Activated CD4-positive, CD25-positive, alpha-beta regulatory T cell treated with anti-CD3 and anti-CD28 coated beads, Interleukin-2, amount 50 U/mL, for 16 hours (primary cell): ENCODE measurements around the gene SMIM20.
"Not testable (repeated sequence)": the region's sequence is repeated elsewhere in the genome, so short reads cannot be mapped to it uniquely, and the experiment has no call there.

Experiments
- DNase-seq: peaks from one replicate; pipeline ENCODE4 v3.0.0-alpha.2; 2020; ENCODE audit warnings: low read depth, low spot score

Gene SMIM20

DNA sequence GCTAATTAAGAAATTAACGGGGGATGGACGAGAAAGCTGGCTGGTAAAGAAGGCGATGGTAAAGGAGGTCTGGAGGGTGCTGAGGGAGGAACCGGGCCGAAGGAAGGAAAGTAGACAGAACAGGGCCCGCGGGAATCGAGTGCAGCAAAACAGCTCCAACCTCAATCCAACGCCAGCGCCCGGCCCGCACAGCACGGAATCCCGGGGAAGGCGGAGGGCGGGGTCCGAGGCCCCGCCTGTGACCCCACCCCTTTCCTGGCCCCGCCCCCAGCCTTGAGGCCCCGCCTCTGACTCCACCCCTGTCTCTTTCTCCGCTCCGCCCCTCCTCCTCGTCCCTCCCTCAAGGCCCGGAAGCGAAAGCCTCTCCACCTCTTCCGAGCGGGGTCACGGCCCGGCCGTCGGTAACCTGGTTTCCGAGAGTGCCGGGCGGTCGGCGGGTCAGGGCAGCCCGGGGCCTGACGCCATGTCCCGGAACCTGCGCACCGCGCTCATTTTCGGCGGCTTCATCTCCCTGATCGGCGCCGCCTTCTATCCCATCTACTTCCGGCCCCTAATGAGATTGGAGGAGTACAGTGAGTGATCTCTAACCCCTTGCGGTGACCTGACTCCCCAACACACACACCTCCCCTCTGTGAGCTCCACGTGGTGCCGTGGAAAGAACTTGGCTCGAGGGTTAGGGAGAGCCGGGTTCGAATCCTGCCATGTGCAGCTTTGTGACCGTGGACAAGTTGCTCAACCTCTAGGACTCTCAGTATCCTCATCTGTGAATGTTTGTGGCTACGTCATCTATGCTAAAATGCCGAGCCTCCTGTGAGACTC lies at the start of gene SMIM20:
TSS of gene SMIM20 (plus strand) at position 370 of the 819 bp plus-strand sequence. CDS start at position 464, 94 bp downstream.
- DNase-seq = peak; percentile 82

DNA sequence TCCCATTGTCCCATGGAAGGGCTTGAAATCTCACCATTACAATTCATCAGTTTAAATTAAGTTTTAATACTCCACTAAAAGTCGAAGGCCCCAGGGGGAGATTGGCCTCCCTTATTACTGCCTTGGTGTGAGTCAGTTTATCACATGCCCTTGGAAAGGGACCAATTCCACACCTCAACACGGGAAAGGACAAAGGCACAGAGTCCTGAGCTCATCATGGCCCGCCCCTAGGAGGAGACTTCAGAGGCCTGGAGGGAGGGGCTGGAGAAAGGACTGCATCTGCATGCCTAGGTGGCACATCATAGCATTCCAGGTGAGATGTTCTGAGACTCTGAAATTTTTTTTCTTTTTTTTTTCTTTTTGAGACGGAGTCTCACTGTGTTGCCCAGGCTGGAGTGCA lies 48.4 kb upstream of the SMIM20 start:
- DNase-seq = no peak

DNA sequence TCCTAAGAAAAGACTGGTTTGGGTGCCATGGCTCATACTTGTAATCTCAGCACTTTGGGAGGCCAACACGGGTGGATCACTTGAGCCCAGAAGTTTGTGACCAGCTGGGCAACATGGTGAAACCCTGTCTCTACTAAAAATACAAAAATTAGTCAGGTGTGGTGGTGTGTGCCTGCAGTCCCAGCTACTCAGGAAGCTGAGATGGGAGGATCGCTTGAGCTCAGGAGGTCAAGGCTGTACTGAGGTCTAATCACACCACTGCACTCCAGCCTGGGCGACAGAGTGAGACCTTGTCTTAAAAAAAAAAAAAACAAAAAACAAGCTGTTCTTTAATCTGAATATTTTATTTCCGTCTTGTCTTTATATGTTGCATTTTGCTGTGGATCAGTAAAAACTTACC lies 47.6 kb upstream of the SMIM20 start:
- DNase-seq = not testable (repeated sequence)

DNA sequence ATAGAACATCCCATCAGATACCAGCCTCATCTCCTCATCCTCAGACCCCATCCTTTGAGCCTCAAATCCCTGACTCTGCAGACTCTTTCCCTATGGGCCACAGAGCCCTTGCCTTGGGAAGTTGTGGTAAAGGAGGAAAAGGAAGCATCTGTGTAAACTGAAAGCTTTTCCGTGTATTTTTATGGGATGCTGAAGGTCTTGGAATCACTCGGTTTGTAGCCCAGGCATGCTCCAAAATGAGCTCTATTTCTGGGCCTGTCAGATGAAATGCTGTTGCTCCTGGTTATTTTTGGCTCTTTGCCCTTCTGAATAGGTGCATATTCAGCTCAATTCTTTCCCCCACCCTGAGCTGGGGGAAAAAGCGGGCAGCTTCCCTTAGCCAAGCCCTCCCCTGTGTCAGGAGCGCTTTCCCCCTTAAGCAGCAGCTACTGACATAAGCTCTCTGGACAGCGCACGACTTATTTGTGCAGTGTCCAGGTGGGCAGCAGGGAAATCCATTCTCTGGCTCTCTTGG lies 46.2 kb upstream of the SMIM20 start:
- DNase-seq = no peak

DNA sequence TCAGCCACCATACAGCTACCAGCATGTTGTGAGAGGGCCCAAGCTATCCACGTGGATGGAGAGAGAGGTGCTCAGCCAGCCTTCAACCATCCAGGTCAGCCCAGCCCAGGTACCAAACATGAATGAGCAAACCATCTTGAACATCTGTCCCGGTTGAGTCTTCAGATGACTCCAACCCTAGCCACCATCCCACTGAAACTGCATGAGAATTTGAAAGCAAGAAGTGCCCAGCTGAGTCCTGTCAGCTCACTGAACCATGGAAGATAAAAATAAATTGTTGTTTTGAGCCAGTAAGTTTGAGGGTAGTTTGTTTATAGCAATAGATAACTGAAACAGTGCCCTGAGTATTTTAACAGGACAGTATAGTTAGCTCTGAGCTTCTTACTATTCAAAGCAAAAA lies 43.9 kb upstream of the SMIM20 start:
- no peak for DNase-seq

DNA sequence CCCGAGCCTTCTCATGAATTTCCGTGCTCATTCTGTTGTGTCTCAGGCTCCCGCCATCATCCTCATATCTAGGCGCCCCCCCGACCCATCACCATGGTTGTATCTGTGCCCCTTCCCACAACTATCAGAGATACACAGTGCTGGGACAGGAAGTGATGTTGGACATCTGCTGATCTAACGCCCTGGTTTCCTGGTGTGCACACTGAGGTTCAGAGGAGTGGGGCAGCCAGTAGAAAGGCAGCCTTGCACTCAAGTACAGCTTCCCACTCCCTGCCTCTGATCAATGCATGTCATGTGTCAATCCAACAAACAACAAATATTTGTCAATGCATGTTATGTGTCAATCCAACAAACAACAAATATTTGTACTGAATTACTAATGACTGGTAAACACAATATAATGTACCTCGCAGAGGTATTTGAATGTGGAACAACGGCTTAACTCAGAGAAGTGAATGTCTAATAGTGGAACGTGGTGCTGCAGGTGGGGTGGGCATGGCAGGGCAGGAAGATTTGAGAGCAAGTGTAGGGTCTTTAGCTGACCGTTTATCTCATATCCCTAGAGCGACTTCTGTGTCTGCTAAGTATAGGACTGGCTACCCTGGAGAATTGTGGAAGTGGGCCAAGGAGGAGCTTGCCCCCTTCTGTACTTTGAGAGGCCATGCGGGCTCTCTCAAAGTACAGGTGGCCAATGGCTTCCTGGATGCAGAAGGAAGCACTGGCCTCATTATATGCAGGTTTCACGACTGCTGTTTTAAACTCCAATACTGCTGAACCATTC lies 41.0 kb upstream of the SMIM20 start:
- DNase-seq = no peak

DNA sequence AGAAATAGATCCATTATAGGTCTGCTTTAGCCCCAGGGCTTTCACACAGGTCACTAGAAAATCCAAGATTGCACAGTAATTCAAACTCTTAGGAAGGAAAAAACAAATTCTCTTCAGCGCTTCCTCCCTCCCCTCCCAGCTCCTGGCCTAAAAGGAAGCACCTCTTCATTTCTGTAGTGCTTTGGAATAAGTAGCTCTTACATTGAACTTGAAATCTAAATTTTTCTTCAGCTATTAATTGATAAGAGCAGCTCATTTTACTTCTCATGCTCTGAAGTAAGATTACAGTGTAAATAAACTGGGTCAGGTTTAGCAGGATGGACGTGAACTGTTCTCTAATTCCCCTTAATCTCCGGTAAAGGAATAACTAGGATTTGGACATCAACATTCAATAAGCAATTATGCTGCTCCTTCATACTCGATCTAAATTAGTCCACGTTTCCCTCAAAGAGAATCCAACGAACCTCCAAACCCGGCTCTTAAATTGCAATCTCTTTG lies 40.3 kb upstream of the SMIM20 start:
- no peak for DNase-seq

DNA sequence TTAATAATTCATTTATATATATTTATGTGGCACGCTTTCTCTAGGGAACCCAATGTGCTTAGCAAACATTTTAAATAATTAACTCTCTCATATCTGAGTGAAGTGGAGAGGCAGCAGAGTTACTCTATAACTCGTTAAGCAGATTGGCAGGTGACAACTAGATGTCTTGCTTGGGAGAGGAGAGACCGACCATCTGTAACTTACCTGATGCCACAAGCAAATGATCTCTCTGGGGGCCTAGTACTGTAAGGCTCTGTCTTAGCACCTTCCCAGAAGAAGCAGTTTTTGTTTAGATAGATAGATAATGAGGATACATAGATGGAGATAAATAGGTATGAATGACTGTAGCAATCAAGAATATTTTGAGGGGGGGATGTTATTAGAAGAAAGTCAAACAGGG lies 39.4 kb upstream of the SMIM20 start:
- no peak for DNase-seq

DNA sequence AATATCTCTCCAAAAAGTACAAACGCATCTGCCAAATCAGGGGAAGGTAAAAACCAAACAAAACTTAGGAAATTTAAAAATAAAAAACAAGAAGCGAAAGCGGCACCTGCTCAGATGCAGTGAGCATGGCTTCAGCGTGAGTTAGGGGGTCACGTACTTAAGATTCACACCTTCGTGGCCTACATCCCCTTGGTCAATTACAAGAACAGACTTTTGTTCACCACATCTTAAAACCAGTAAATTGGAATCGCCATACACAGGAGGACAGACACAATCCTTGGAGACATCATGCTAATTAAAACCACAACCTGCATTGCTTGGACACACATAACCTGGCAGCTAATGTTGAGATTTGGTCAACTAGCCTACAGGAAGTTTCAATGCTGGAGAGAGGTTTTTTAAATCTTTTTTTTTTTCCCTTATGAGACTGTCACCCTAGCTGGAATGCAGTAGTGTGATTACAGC lies 38.7 kb upstream of the SMIM20 start:
- DNase-seq = no peak

DNA sequence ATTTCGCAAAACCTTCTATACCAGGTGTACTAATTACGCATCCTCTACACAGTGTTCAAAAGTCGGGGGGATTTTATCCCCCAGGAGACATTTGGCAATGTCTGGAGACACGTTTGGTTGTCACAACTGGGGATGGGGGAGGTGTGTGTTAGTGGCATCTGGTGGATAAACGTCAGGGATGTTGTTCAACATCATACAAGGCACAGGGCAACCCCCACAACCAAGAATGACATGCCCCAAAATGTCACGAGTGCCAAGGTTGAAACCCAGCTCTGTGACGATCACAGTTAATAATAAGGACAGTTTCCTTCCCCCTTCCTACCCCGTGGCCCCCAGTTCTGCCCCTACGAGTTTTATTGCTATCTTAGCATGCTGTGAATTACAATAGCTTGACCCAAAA lies 35.3 kb upstream of the SMIM20 start:
- DNase-seq = no peak

DNA sequence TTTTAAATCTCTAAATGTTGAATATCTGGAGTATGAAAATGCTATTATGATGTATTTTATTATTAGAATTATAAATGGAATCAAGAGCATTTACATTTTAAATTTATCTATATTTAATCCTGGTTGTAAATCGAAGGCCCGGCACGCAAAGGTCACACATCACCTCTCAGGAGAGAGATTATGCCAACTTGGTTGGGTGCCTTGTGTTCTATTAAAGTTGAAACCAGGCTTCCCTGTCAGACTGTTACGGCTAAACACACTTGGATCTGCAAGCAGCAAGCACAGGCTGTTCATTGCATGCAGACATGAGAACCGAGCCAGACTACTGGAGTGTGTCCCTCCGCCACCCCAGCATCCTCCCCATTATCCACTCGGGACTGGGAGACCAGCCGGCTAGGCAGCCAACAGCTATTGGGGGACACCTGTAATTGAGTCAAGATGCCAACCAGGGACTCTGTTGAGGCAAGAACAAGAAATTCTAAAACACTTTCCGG lies 34.9 kb upstream of the SMIM20 start:
- no peak for DNase-seq

DNA sequence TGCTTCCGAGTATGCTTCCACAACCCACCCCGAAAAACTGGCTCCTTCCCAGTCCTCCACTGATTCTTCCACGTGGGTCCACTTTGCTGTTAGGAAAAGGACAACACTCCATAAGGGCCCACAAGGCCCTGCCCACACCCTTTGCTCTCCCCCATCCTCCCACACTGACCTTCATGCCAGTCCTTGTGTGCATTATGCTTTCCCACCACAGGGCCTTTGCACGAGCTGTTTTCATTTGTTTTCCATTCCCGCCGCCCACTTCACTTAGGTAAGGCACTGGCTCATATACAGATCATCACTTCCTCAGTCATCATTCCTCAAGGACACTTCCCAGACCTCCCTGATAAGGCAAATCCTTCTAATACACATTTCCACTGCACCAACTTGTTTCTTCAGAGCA lies 34.4 kb upstream of the SMIM20 start:
- no peak for DNase-seq

DNA sequence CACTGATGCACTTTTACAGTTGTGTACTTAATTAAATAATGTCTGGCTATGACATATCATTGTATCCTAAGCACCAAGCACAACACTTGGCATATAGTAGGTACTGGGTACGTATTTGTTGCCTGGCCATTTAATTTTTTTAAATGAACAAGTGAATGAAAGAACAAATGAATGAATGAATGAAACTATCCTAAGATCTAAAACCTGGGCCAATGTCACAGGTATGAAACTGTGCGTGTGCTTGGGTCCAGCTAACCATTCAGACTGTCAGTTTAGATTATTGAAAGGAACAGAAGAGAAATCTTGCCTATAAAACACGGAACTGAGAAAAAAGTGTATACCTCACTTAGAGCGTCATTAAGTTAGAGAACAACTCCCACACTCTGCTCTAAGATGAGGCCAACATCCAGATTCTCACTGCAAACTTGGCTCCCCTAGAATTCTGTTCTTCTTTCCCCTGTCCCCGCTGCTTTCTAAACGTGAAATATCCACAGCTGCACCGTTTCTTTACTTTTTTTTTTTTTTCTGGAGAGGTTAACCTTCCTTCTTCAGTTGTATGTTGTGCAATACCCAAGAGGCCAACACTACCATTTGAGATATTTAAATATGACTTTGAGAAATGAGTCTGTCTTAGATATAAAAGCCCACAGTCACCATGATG lies 33.9 kb upstream of the SMIM20 start:
- DNase-seq = no peak

DNA sequence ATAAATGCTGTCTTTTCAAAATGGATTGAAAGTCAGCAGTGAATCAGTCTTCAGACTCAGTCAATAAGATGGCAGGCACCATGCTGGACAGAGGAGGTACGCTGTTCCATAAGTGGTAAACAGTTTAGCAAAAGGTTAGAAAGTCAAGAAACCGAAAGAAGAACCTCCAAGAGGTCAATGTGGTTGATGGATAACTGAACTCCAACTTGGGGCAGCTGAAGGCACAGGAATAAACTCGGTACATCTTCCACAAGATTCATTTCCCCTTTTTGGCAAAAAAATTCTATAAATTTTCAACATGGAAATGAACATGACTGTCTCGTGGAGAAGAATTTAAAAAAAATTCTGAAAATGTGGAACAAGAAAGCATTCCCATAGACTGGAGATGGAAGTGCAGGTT lies 32.8 kb upstream of the SMIM20 start:
- no peak for DNase-seq

DNA sequence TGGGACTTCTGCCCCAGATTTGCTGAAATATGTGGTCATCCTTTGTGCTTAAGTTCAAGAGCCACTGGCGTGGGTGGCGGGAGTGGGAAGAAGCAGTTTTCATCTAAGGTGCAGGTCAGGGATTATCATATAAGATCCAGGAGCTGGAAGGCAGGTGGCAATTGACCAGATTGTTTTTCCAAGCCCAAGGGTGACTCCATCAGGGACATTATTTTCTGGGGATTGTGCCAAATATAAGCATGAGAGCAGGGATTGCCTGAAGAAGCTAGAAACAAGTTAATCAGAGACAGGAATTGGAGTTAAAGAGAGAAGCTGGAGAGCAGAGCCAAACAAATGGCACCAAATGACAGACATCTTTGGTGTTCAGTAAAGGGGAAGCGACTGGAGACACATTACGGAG lies 31.8 kb upstream of the SMIM20 start:
- DNase-seq = no peak

DNA sequence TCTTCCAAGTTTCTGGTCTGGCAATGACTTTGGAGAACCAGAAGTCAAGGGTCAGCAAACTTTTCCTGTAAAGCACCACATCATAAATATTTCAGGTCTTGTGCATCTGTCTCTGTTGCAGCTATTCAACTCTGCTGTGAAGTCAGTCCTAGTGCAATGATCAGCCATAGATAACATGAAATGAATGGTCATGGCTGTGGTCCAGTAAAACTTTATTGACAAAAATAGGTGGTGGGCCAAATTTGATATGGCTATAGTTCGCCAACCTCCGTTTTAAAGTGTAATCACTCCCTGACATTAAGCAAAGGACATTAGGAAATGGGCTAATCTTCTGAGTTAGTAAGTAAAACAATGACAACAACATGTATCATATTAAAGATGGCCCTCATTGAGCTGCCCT lies 30.5 kb upstream of the SMIM20 start:
- DNase-seq = no peak

DNA sequence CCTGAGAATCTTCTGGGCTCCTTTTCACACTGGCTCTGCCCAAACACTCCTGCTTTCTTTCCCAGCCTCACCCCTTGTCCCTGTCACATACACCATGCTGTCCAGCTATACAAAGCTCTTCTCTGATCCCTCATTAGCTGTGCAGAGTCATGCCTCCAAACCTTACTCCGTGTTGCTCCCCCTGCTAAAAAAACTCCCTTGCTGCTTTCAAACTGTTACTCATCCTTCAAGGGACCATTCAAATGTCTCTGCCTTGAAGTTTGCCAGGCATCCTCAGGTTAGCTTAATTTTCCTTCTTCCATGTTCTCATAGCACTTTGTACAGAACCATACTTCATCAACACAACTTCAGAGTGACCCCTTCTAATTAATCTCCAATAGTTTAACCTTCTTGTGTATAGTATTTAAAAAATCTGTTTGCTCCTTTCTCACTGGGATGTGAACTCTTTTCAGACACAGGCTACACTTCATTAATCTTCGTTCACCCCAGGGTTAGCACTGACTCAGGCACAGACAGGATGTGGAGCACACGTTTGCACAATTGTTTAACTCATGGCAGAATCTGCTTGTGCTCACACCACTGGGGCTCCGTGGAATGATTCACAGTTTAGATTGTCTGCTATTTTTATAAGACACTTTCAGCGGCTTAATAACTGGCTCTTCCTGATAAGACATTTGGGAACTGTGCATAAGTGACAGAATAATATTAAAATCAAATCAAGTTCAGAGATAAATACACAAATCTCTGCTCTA lies 29.8 kb upstream of the SMIM20 start:
- no peak for DNase-seq

DNA sequence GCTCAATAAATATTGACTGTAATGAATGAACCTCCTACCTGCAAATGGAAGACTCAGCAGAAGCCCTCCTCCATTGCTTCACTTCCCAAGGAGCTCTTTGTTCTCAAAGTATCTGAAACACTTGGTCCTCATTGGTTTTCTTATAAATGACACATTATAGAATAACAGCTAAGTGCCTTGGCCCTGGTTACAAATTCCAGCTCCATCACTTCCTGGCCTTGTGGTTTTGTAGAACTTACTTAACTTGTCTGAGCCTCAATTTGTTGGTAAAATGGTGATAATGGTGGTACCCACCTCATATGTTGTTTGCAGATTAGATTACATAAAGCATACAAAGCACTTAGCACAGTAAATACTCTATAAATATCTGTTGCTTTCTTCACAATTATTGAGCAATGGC lies 25.2 kb upstream of the SMIM20 start:
- no peak for DNase-seq

DNA sequence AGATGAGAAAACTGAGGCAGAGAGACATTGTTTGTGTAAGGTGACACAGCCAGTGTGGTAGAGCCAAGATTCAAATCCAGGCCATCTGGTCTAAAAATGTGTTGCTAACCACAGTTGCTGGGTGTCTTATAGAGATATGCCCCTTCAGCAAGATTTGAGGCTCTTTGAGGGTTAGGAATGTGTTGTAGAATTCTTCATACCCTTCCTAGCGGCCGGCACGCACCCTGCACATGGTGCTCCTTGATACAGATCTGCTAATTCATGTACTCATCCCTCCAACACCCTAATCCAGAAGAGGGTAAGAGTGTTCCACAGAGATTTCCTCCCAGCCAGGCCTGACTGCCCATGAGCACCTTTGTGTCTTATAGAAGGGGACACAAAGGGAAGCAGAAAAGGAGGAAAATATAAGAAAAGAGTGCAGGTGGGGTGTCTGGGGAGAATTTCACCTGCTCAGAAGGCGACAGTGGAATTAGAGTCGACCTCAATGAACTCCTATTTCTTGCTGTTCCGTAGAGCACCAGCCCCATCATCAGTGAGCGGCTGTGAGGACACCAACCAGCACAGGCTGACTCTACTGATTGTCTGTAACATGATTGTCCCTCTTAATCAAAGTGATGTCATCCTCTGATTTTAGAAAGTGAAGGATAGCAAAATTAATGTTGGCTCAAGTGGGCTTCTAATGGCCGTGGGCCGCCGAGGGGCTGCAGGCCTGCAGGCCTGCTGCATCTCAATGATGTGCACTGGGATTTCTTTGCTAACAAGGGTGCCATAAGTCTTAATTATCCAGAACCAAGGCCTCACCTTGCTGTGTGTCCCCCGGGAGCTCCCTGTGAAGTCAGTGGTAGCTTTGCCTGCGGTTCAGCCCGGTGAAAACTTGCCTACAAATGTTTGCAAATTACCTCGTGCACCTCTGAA lies 24.2 kb upstream of the SMIM20 start:
- DNase-seq = no peak
